Activated naive CD4-positive, alpha-beta T cell treated with anti-CD3 and anti-CD28 coated beads for 36 hours (primary cell): ENCODE results near the gene PRXL2B. TPM values are rescaled to one million over a fixed set of nuclear protein-coding genes. Genes with fewer than 3 reads are reported as not detected.

Experiments
- CTCF ChIA-PET: fragments of 350-600 bp; sonication (Branson Sonifier 250); formaldehyde crosslinking; loops from one replicate; lab custom pipeline; 2021; ENCODE audit warnings: antibody characterized with exemption; lab: Charles Lee
- DNase-seq: peaks from one replicate; pipeline ENCODE4 v3.0.0-alpha.2; 2020
- H3K27ac Mint-ChIP-seq: one replicate; pipeline ENCODE4 v1.8.0; 2021; ENCODE audit warnings: mild to moderate bottlenecking, mixed read lengths
- H3K27me3 Mint-ChIP-seq: one replicate; pipeline ENCODE4 v1.8.0; 2021; ENCODE audit warnings: low read depth, mixed read lengths
- H3K36me3 Mint-ChIP-seq: one replicate; pipeline ENCODE4 v1.8.0; 2021; ENCODE audit warnings: low read depth, mixed read lengths
- H3K4me1 Mint-ChIP-seq: one replicate; pipeline ENCODE4 v1.8.0; 2021; ENCODE audit warnings: low read depth, mixed read lengths
- H3K4me3 Mint-ChIP-seq: one replicate; pipeline ENCODE4 v1.8.0; 2021; ENCODE audit warnings: mild to moderate bottlenecking, moderate library complexity, mixed read lengths
- H3K9me3 Mint-ChIP-seq: one replicate; pipeline ENCODE4 v1.8.0; 2021; ENCODE audit warnings: mixed read lengths
- intact Hi-C: fragments of 100-400 bp; cut with micrococcal nuclease; formaldehyde crosslinking; loops from one replicate; pipeline ENCODE4 v1.15.1; 2023
- total RNA-seq, 2 experiments: library from RNA; stranded (reverse); gene quantifications; one replicate each; pipeline ENCODE4 v1.2.3, GENCODE V29; 2021

PRXL2B gene
- total RNA-seq, 2 experiments from 2014 or later: 21.8 to 22.1 TPM

GRCh38 chr1:2591581-2592261 is 5.1 kb downstream of the PRXL2B start:
- H3K4me3 Mint-ChIP-seq: no peak overlapping the region
- intact Hi-C loops: no loop called here
- no peak overlapping the region for H3K27ac Mint-ChIP-seq
- no peaks in the 10 kb centered on the region for H3K27me3 Mint-ChIP-seq
- CTCF ChIA-PET: no interaction called here
- H3K4me1 Mint-ChIP-seq: peaks cover 16% of the 10 kb centered on the region
- peaks cover 1% of the 10 kb centered on the region for H3K36me3 Mint-ChIP-seq
- DNase-seq: no peak
- no peaks in the 10 kb centered on the region for H3K9me3 Mint-ChIP-seq

- H3K27ac Mint-ChIP-seq: peak overlapping the region; percentile 18
- CTCF ChIA-PET: no interaction called here
- H3K36me3 Mint-ChIP-seq: peaks cover 1% of the 10 kb centered on the region
- no peaks in the 10 kb centered on the region for H3K9me3 Mint-ChIP-seq
- H3K4me1 Mint-ChIP-seq: peaks cover 16% of the 10 kb centered on the region
- intact Hi-C loops: no loop called here
- DNase-seq: no peak
- no peak overlapping the region for H3K4me3 Mint-ChIP-seq
- H3K27me3 Mint-ChIP-seq: no peaks in the 10 kb centered on the region
These were observed 6.1 kb downstream of the PRXL2B start for GRCh38 chr1:2592672-2593071.

DNA sequence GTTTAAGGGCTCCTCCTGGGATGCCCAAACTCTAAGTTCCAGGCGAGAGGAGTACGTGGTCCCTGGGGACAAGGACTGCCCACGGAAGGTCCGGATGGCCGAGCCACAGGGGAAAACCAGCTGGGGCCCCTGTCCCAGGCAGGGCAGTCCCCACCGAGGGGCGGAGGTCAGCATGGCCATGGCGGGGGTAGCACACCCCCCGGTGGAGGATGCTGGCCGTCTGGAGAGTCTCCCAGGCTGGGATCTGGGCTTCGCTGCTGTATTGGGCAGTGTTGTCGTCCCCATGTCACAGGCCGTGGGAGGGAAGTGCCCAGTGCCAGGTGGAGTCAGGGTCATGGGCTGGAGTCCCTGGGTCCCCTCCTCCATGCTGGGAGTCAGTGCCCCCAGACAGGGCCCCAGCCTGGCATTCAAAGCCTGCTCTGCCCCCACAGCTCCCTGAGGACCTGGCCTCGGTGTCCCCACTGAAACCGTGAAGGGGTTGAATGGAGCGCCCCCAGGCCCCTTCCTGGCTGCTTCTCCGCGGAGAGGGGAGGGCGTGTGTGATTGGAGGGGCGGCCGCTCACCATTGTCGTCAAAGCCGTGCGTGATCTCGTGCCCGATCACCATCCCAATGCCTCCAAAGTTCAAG is 6.8 kb downstream of the PRXL2B start:
- no peak overlapping the region for H3K4me3 Mint-ChIP-seq
- no peak for DNase-seq
- peaks cover 12% of the 10 kb centered on the region for H3K4me1 Mint-ChIP-seq
- H3K27ac Mint-ChIP-seq: no peak overlapping the region
- H3K9me3 Mint-ChIP-seq: no peaks in the 10 kb centered on the region
- CTCF ChIA-PET: no interaction called here
- no peaks in the 10 kb centered on the region for H3K27me3 Mint-ChIP-seq
- intact Hi-C loops: no loop called here
- H3K36me3 Mint-ChIP-seq: peaks cover 1% of the 10 kb centered on the region

- peaks cover 1% of the 10 kb centered on the region for H3K36me3 Mint-ChIP-seq
- peaks cover 8% of the 10 kb centered on the region for H3K4me1 Mint-ChIP-seq
- no peak overlapping the region for H3K27ac Mint-ChIP-seq
- H3K4me3 Mint-ChIP-seq: no peak overlapping the region
- H3K27me3 Mint-ChIP-seq: no peaks in the 10 kb centered on the region
- H3K9me3 Mint-ChIP-seq: peaks cover 4% of the 10 kb centered on the region
- DNase-seq: peak; percentile 3
- intact Hi-C loops: no loop called here
- CTCF ChIA-PET: no interaction called here
These were observed 7.5 kb downstream of the PRXL2B start for GRCh38 chr1:2594001-2594640.

GRCh38 chr1:2594641-2595131 is 8.1 kb downstream of the PRXL2B start:
- H3K4me3 Mint-ChIP-seq: no peak overlapping the region
- peaks cover 4% of the 10 kb centered on the region for H3K9me3 Mint-ChIP-seq
- CTCF ChIA-PET: no interaction called here
- no peaks in the 10 kb centered on the region for H3K36me3 Mint-ChIP-seq
- H3K4me1 Mint-ChIP-seq: peaks cover 8% of the 10 kb centered on the region
- intact Hi-C loops: no loop called here
- H3K27ac Mint-ChIP-seq: no peak overlapping the region
- DNase-seq: peak; percentile 2
- no peaks in the 10 kb centered on the region for H3K27me3 Mint-ChIP-seq

GRCh38 chr1:2595261-2595811 is 8.8 kb downstream of the PRXL2B start:
- Mint-ChIP-seq H3K27me3 (no peaks in the 10 kb centered on the region), H3K4me3 (no peak overlapping the region), H3K36me3 (no peaks in the 10 kb centered on the region), H3K4me1 (peaks cover 8% of the 10 kb centered on the region), H3K9me3 (peaks cover 4% of the 10 kb centered on the region), H3K27ac (no peak overlapping the region)
- peak; percentile 2 for DNase-seq
- CTCF ChIA-PET: no interaction called here
- intact Hi-C loops: no loop called here

GRCh38 chr1:2595812-2596529 is 9.4 kb downstream of the PRXL2B start:
- H3K4me1 Mint-ChIP-seq: peaks cover 8% of the 10 kb centered on the region
- CTCF ChIA-PET: no interaction called here
- no peaks in the 10 kb centered on the region for H3K36me3 Mint-ChIP-seq
- intact Hi-C loops: no loop called here
- no peaks in the 10 kb centered on the region for H3K27me3 Mint-ChIP-seq
- H3K4me3 Mint-ChIP-seq: no peak overlapping the region
- no peak for DNase-seq
- H3K9me3 Mint-ChIP-seq: peaks cover 4% of the 10 kb centered on the region
- H3K27ac Mint-ChIP-seq: no peak overlapping the region

DNA sequence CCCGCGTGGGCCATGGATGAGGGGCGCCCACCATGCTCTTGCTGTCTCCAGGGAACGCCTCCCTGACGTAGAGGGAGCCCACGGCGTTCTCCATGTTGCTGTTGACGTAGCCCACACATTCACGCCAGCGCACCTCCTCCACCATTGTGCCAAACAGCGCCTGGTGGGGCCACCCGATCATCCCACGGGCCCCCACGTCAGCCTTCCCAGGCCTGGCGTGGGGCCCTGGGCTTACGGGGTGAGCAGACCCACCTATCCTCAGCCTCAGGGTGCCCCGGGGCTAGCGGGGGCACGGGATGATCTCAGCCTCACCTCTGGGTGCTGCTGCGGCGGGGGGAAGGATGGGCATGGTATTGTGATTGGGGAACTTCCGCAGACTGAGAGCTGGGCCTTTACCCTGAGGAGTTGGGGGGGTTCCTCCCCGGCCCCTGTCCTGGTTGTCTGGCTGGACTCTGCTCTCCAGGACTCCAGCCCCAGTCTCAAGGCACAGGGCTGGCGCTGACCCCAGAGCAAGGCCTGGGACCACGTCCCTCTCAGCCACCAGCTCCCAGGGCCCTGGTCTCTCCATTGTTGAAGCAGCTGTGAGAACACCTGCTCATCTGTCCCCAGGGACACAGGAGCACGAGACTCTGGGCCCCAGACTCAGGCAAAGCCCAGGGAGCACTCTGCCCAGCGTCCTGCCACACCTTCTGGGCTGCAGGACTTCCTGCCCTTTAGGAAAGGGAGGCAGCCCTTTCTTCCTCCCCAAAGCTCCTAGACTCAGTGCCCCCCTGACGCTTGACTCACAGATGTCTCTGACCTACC is 10.2 kb downstream of the PRXL2B start:
- no peak overlapping the region for H3K4me3 Mint-ChIP-seq
- no peak overlapping the region for H3K27ac Mint-ChIP-seq
- DNase-seq: no peak
- H3K36me3 Mint-ChIP-seq: no peaks in the 10 kb centered on the region
- H3K9me3 Mint-ChIP-seq: peaks cover 4% of the 10 kb centered on the region
- H3K4me1 Mint-ChIP-seq: peaks cover 6% of the 10 kb centered on the region
- intact Hi-C loops: no loop called here
- no peaks in the 10 kb centered on the region for H3K27me3 Mint-ChIP-seq
- CTCF ChIA-PET: no interaction called here

DNA sequence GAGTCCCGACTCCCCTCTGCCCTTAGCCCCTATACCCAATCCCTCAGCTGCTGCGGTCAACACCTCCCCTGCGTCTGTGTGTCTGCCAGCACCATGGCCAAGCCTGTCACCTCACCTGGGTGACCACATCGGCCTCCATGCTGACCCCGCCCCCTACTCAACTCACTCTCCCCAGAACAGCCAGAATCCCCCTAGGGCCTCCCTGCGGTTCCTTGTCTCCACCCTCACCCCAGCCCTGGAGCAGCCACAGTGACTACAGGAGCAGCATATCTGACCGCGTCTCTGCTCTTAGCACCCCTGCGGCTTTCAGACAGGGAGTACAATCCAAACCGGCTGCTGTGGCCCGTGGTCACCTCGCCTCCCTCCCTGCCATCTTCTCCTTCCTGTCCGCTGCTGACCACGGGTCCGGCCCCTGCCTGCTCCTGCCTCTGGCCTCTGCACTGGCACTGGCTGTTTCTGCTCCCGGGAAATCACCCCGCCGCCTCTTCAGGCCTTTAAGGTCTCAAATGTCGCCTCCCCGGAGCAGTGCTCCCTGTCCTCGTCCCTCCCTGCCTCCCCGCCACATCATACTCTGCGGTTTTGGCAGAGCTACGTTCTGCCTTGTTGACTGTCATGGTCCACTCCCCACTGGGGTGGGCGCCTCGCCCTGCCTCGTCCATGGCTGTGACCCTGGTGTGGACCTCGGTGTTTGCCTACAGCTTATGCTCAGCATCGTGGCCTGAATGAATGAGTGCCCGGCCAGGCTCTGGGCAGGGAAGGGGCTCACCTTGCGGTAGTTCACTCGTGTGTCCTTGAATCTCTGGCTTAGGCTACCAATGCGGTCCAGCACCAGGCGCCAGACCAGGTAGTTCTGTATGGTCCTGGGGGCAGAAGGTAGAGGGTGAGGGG is 11.1 kb downstream of the PRXL2B start:
- H3K4me1 Mint-ChIP-seq: peaks cover 2% of the 10 kb centered on the region
- CTCF ChIA-PET: no interaction called here
- no peak for DNase-seq
- no peak overlapping the region for H3K27ac Mint-ChIP-seq
- H3K4me3 Mint-ChIP-seq: no peak overlapping the region
- intact Hi-C loops: no loop called here
- H3K27me3 Mint-ChIP-seq: no peaks in the 10 kb centered on the region
- H3K36me3 Mint-ChIP-seq: no peaks in the 10 kb centered on the region
- peaks cover 4% of the 10 kb centered on the region for H3K9me3 Mint-ChIP-seq

DNA sequence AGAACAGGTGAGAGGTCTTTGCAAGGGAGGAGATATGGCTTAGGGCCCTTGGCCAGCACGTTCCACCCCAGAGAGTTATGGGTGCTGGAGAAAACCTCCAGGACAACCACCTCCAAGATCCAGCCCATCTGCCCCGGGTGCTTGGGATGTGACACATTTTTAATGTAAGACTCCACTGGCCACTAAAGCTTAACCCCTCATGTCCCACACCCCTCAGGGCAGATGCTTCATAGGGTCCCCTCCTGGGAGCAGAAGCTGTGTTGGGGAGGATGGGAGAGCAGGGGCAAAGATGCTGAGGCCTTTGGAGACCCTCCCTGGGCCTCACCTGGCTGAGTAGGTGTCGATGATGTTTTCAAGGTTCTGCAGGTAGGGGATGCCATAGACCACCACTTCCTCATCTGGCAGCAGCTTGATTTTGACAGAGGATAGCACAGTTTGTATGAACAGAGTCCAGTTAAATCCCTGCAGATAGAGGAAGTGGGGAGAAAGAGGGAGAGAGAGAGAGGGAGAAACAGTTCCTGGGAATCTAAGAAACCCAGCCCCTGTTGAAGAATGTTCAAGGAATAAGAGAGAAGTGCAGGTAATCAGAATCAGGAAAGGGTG is 11.9 kb downstream of the PRXL2B start:
- intact Hi-C loops: no loop called here
- H3K9me3 Mint-ChIP-seq: peaks cover 4% of the 10 kb centered on the region
- H3K4me3 Mint-ChIP-seq: no peak overlapping the region
- CTCF ChIA-PET: no interaction called here
- DNase-seq: no peak
- no peaks in the 10 kb centered on the region for H3K4me1 Mint-ChIP-seq
- no peaks in the 10 kb centered on the region for H3K36me3 Mint-ChIP-seq
- H3K27ac Mint-ChIP-seq: no peak overlapping the region
- no peaks in the 10 kb centered on the region for H3K27me3 Mint-ChIP-seq
